Large intestine (tissue), 3 donors: ENCODE measurements around the gene MRPL54. TPM values are rescaled to one million over a fixed set of nuclear protein-coding genes. Genes with fewer than 3 reads are reported as not detected.
"Not testable (repeated sequence)": the region's sequence is repeated elsewhere in the genome, so short reads cannot be mapped to it uniquely, and the experiment has no call there.

Experiments used
- DNase-seq, 2 donors: peaks; one replicate each; pipeline versions ENCODE4 v3.0.0 to v3.0.0-alpha.2; 2013
- H3K27ac ChIP-seq: one replicate; pipeline ENCODE4 v1.5.1; 2013; ENCODE audit warnings: low read length
- H3K27me3 ChIP-seq: 2 replicates; pipeline ENCODE4 v1.6.1; 2013; ENCODE audit warnings: low read length; ENCODE audit not compliant: control insufficient read depth, insufficient read depth
- H3K36me3 ChIP-seq: 2 replicates; pipeline ENCODE4 v1.6.1; 2013; ENCODE audit warnings: low read length; ENCODE audit not compliant: control insufficient read depth, insufficient read depth
- H3K4me1 ChIP-seq: one replicate; pipeline ENCODE4 v1.6.1; 2013; ENCODE audit warnings: low read length; ENCODE audit not compliant: control insufficient read depth, insufficient read depth
- H3K4me3 ChIP-seq: one replicate; pipeline ENCODE4 v1.5.1; 2013; ENCODE audit warnings: low read length
- H3K9me3 ChIP-seq: one replicate; pipeline ENCODE4 v1.6.1; 2013; ENCODE audit warnings: mild to moderate bottlenecking, low read depth, low read length, moderate library complexity; ENCODE audit not compliant: control insufficient read depth
- WGBS: methylation state at CpG from one replicate; pipeline ENCODE4 v1.1.5; 2013; ENCODE audit warnings: low lambda C conversion rate; ENCODE audit not compliant: insufficient coverage; 5-methylcytosine and 5-hydroxymethylcytosine counted together
- polyA plus RNA-seq: library from polyadenylated mRNA; unstranded; fragments of 120-200 nt; gene quantifications from one replicate; pipeline ENCODE4 v1.2.1, GENCODE V29; 2013

The MRPL54 gene
- polyA plus RNA-seq, 1 donor = 52.1 TPM

- DNase-seq = no peak
- H3K4me3 ChIP-seq = no peak overlapping the region
- H3K4me1 ChIP-seq = no peaks in the 10 kb centered on the region
- peaks cover 7% of the 10 kb centered on the region for H3K9me3 ChIP-seq
- no peaks in the 10 kb centered on the region for H3K27me3 ChIP-seq
- H3K27ac ChIP-seq = no peak overlapping the region
- H3K36me3 ChIP-seq = no peaks in the 10 kb centered on the region
- WGBS = 60% methylated on average over 1 of the region's 26 CpGs
Measured at GRCh38 chr19:3809881-3810707, 47.6 kb downstream of the MRPL54 start.

DNA sequence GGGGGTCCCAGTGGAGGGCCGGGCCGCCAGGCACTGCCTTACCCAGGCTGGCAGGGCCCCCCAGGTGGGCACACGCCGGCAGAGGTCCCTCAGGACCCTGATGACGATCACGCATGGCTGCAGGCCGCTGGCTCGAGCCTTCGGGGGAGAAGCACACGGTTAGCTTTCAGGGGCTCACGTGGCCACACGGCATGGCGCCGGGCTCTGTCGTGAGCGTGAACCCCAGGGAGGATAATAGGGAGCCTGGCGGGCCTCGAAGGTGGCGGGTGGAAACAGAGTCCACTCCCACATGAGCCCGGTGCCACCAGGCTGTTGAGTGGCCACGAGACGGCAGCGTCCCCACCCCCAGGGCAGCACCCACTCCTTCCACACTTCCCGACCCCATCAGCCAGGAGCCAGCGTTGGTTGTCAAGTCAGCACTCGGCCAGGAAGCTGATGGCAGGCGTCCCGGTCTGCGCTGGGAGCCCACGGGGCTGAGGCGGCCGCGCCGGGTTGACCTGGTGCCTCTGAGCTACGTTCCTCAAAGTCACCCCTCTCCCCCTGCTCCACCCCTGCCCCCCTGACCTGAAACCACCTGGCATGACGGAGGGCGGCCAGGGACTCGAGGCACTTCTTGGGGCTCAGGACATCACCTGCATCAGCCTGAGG lies 48.4 kb downstream of the MRPL54 start:
- H3K27ac ChIP-seq = no peak overlapping the region
- no peaks in the 10 kb centered on the region for H3K36me3 ChIP-seq
- no peaks in the 10 kb centered on the region for H3K27me3 ChIP-seq
- H3K9me3 ChIP-seq = peaks cover 7% of the 10 kb centered on the region
- WGBS = no CpG with 5 or more reads among the region's 38 CpGs
- H3K4me1 ChIP-seq = no peaks in the 10 kb centered on the region
- H3K4me3 ChIP-seq = no peak overlapping the region
- DNase-seq = no peak

DNA sequence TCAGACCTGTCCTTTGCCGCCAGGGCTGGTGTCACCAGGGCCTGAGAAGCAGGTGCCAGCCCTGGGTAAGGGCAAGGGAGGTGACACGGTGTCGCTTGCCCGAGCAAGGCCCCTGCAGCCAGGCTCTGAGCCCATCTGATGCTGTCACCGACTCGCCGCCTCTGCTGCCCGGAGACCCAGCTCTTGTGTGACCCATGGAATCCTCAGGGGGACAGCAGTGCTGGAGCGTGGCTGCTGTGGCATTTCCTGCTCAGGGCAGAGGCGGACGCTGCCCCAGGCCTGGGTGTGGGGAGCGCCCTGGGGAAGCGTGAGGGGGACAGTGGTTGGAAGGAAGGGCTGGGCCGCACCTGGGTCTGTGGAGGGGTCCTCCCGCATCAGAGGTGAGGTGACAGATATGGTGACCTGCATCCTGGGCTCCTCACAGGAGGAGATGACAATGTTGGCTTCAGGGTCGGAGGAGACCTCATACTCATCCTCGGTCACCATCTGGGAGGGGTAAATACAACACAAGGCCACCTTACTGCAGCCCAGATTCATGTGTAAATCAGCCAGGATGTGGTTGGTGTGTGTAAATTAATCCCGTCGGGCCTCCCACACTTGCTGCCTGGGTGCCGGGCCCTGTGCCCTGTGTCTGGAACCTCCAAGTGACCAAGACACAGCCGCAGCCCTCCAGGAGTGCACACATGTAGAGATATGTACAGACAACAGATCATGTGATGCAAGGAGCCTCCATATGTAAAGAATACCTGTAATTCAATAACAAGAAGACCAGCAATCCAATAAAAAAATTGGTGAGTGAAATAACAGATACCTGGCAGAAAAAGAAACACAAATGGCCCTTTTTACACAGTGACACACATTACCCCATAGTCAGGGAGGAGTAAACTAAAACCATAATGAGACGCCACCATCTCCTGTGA lies 51.3 kb downstream of the MRPL54 start:
- H3K9me3 ChIP-seq = peaks cover 4% of the 10 kb centered on the region
- no CpG with 5 or more reads among the region's 22 CpGs for WGBS
- no peak overlapping the region for H3K4me3 ChIP-seq
- no peaks in the 10 kb centered on the region for H3K27me3 ChIP-seq
- no peaks in the 10 kb centered on the region for H3K36me3 ChIP-seq
- DNase-seq = no peak
- H3K4me1 ChIP-seq = no peaks in the 10 kb centered on the region
- no peak overlapping the region for H3K27ac ChIP-seq

- no peak overlapping the region for H3K27ac ChIP-seq
- no peak for DNase-seq
- WGBS = 80% methylated on average over 1 of the region's 4 CpGs
- no peaks in the 10 kb centered on the region for H3K27me3 ChIP-seq
- peaks cover 2% of the 10 kb centered on the region for H3K9me3 ChIP-seq
- no peaks in the 10 kb centered on the region for H3K36me3 ChIP-seq
- H3K4me3 ChIP-seq = no peak overlapping the region
- no peaks in the 10 kb centered on the region for H3K4me1 ChIP-seq
Measured at GRCh38 chr19:3814648-3815047, 52.2 kb downstream of the MRPL54 start.

- not testable (repeated sequence) for H3K36me3 ChIP-seq, DNase-seq, H3K27ac ChIP-seq, H3K4me3 ChIP-seq, H3K9me3 ChIP-seq, H3K4me1 ChIP-seq, H3K27me3 ChIP-seq
- WGBS = no CpG with 5 or more reads among the region's 9 CpGs
Measured at GRCh38 chr19:3816148-3816547, 53.7 kb downstream of the MRPL54 start.

- no CpG with 5 or more reads among the region's 45 CpGs for WGBS
- Histone ChIP-seq H3K27ac (no peak overlapping the region), H3K36me3 (no peaks in the 10 kb centered on the region), H3K27me3 (no peaks in the 10 kb centered on the region), H3K4me3 (no peak overlapping the region), H3K9me3 (no peaks in the 10 kb centered on the region), H3K4me1 (no peaks in the 10 kb centered on the region)
- no peak for DNase-seq
Measured at GRCh38 chr19:3816566-3817218, 54.2 kb downstream of the MRPL54 start.

Other genes starting within 250 kb of the MRPL54 start
- 3.2 TPM for gene TEKTIP1, start 223.5 kb upstream of the MRPL54 start, polyA plus RNA-seq
- 33.7 TPM for gene MFSD12, start 205.1 kb upstream of the MRPL54 start, polyA plus RNA-seq
- gene HMG20B, start 189.7 kb upstream of the MRPL54 start, polyA plus RNA-seq = 59.6 TPM
- 1.6 TPM for gene GIPC3, start 177.2 kb upstream of the MRPL54 start, polyA plus RNA-seq
- 1.3 TPM for gene TBXA2R, start 155.8 kb upstream of the MRPL54 start, polyA plus RNA-seq
- gene CACTIN, start 135.9 kb upstream of the MRPL54 start, polyA plus RNA-seq = 17.5 TPM
- 23.0 TPM for gene PIP5K1C, start 62.2 kb upstream of the MRPL54 start, polyA plus RNA-seq
- gene TJP3, start 54.3 kb upstream of the MRPL54 start, polyA plus RNA-seq = 73.4 TPM
- gene APBA3, start 990 bp upstream of the MRPL54 start, polyA plus RNA-seq = 21.1 TPM
- gene RAX2, start 9.5 kb downstream of the MRPL54 start, polyA plus RNA-seq = 0.01 TPM
- 4.9 TPM for gene MATK, start 23.7 kb downstream of the MRPL54 start, polyA plus RNA-seq
- gene ZFR2, start 106.4 kb downstream of the MRPL54 start, polyA plus RNA-seq = 1.8 TPM
- 5.4 TPM for gene ATCAY, start 118.0 kb downstream of the MRPL54 start, polyA plus RNA-seq
- 0.43 TPM for gene NMRK2, start 170.4 kb downstream of the MRPL54 start, polyA plus RNA-seq
- 52.9 TPM for gene DAPK3, start 208.4 kb downstream of the MRPL54 start, polyA plus RNA-seq
- gene EEF2, start 222.8 kb downstream of the MRPL54 start, polyA plus RNA-seq = 1,852 TPM
- 26.8 TPM for gene PIAS4, start 245.1 kb downstream of the MRPL54 start, polyA plus RNA-seq